D341Med (cell line): Measurements from ENCODE around the gene KRT80.

ENCODE experiments used
- DNase-seq: peaks from one replicate; pipeline ENCODE4 v3.0.0; 2012; ENCODE audit warnings: low spot score

Gene KRT80

GRCh38 chr12:52178984-52179383 is 12.8 kb downstream of the KRT80 start:
- no peak for DNase-seq

GRCh38 chr12:52178443-52178842 is 13.4 kb downstream of the KRT80 start:
- no peak for DNase-seq

- no peak for DNase-seq
Measured at GRCh38 chr12:52175371-52176350, 16.2 kb downstream of the KRT80 start.

- no peak for DNase-seq
Measured at GRCh38 chr12:52173526-52173925, 18.3 kb downstream of the KRT80 start.

- DNase-seq = no peak
Measured at GRCh38 chr12:52172956-52173355, 18.9 kb downstream of the KRT80 start.

GRCh38 chr12:52171950-52172512 is 19.8 kb downstream of the KRT80 start:
- DNase-seq = no peak

- no peak for DNase-seq
Measured at GRCh38 chr12:52170827-52171226, 21.0 kb downstream of the KRT80 start.

GRCh38 chr12:52169886-52170285 is 21.9 kb downstream of the KRT80 start:
- DNase-seq = no peak

- no peak for DNase-seq
Measured at GRCh38 chr12:52168019-52168717, 23.6 kb downstream of the KRT80 start.

- DNase-seq = no peak
Measured at GRCh38 chr12:52167526-52167925, 24.3 kb downstream of the KRT80 start.

- no peak for DNase-seq
Measured at GRCh38 chr12:52166672-52167071, 25.1 kb downstream of the KRT80 start.

- DNase-seq = no peak
Measured at GRCh38 chr12:52165096-52165855, 26.5 kb downstream of the KRT80 start.

- no peak for DNase-seq
Measured at GRCh38 chr12:52164624-52165023, 27.2 kb downstream of the KRT80 start.

GRCh38 chr12:52162981-52163380 is 28.8 kb downstream of the KRT80 start:
- DNase-seq = no peak

- DNase-seq = no peak
Measured at GRCh38 chr12:52160200-52160599, 31.6 kb downstream of the KRT80 start.

- DNase-seq = no peak
Measured at GRCh38 chr12:52157566-52158150, 34.2 kb downstream of the KRT80 start.

- peak; percentile 86 for DNase-seq
Measured at GRCh38 chr12:52156757-52157565, 34.9 kb downstream of the KRT80 start.

- no peak for DNase-seq
Measured at GRCh38 chr12:52156311-52156710, 35.5 kb downstream of the KRT80 start.

- DNase-seq = no peak
Measured at GRCh38 chr12:52155048-52155868, 36.6 kb downstream of the KRT80 start.

GRCh38 chr12:52152905-52153317 is 38.9 kb downstream of the KRT80 start:
- no peak for DNase-seq
